ENCODE results near the gene CACNA2D1. TPM values are rescaled to one million over a fixed set of nuclear protein-coding genes. Genes with fewer than 3 reads are reported as not detected.

The CACNA2D1 gene
- total and polyA plus RNA-seq, 9 of the 15 experiments (the other 6 are each of a cell fraction or from before 2014, with no cell fraction given) = 0.49 TPM; not detected in 8

- TF ChIP-seq HOXB6 (CRISPR knock-in tag; IDR thresholded peaks at IDR 0.05; ENCODE audit: borderline replicate concordance) = no peak
- no peak for TF ChIP-seq PRMT5 (CRISPR knock-in tag; IDR thresholded peaks at IDR 0.05)
- TF ChIP-seq CREB3 (tag; conservative IDR thresholded peaks at IDR 0.05; ENCODE audit: low read depth) = no peak
- no peak for TF ChIP-seq ZNF124 (CRISPR knock-in tag; IDR thresholded peaks at IDR 0.05)
- TF ChIP-seq PHB2 (IDR thresholded peaks at IDR 0.05; ENCODE audit: low read depth) = no peak
- TF ChIP-seq ZNF140 (CRISPR knock-in tag; IDR thresholded peaks at IDR 0.05) = no peak
- TF ChIP-seq, protein P1, sequence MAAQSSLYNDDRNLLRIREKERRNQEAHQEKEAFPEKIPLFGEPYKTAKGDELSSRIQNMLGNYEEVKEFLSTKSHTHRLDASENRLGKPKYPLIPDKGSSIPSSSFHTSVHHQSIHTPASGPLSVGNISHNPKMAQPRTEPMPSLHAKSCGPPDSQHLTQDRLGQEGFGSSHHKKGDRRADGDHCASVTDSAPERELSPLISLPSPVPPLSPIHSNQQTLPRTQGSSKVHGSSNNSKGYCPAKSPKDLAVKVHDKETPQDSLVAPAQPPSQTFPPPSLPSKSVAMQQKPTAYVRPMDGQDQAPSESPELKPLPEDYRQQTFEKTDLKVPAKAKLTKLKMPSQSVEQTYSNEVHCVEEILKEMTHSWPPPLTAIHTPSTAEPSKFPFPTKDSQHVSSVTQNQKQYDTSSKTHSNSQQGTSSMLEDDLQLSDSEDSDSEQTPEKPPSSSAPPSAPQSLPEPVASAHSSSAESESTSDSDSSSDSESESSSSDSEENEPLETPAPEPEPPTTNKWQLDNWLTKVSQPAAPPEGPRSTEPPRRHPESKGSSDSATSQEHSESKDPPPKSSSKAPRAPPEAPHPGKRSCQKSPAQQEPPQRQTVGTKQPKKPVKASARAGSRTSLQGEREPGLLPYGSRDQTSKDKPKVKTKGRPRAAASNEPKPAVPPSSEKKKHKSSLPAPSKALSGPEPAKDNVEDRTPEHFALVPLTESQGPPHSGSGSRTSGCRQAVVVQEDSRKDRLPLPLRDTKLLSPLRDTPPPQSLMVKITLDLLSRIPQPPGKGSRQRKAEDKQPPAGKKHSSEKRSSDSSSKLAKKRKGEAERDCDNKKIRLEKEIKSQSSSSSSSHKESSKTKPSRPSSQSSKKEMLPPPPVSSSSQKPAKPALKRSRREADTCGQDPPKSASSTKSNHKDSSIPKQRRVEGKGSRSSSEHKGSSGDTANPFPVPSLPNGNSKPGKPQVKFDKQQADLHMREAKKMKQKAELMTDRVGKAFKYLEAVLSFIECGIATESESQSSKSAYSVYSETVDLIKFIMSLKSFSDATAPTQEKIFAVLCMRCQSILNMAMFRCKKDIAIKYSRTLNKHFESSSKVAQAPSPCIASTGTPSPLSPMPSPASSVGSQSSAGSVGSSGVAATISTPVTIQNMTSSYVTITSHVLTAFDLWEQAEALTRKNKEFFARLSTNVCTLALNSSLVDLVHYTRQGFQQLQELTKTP (IDR thresholded peaks at IDR 0.05; ENCODE audit: low read depth in 1 of 2, partially characterized antibody in 2 of 2) = no peak
- no peak for TF ChIP-seq ZSCAN32 (CRISPR knock-in tag; IDR thresholded peaks at IDR 0.05)
- WGBS (ENCODE audit: insufficient coverage, low coverage, missing lambda C conversion rate) = 0% methylated on average over 2 of the region's 2 CpGs
- Histone ChIP-seq H3K9me1 (ENCODE audit: control insufficient read depth, insufficient read depth, low read length) (no peaks in the 10 kb centered on the region), H2AFZ (ENCODE audit: low read depth, low read length) (no peak overlapping the region), H3K36me3 (ENCODE audit: control insufficient read depth, insufficient read depth, low read length) (no peaks in the 10 kb centered on the region), H3K4me3 (no peak overlapping the region), H3K79me2 (ENCODE audit: control insufficient read depth, insufficient read depth, low read length) (no peaks in the 10 kb centered on the region), H3K27ac (ENCODE audit: extremely low read depth, low read depth, low read length) (no peak overlapping the region), H3K9me3 (replicated peaks; ENCODE audit: control insufficient read depth, insufficient read depth, low read depth, low read length) (no peaks in the 10 kb centered on the region; the same call in 1 of the 2 replicates), H4K20me1 (replicated peaks; ENCODE audit: control insufficient read depth, insufficient read depth, low read length) (no peaks in the 10 kb centered on the region), H3K4me1 (replicated peaks in 1 of 2; ENCODE audit: control insufficient read depth in 2 of 2, insufficient read depth in 2 of 2, low read length in 2 of 2) (no peaks in the 10 kb centered on the region), H3K4me2 (ENCODE audit: insufficient read depth, low read length) (no peak overlapping the region), H3K27me3 (ENCODE audit: control insufficient read depth in 2 of 2, insufficient read depth in 2 of 2, low read length in 2 of 2) (no peaks in the 10 kb centered on the region), H3K9ac (ENCODE audit: insufficient read depth in 1 of 2, low read depth in 2 of 2, low read length in 2 of 2) (no peak overlapping the region)
- ChIA-PET POLR2A (no interaction called here), CTCF (ENCODE audit: low intra/inter-chr PET ratio) (no interaction called here)
- FAIRE-seq (no peak), ATAC-seq (no peak), DNase-seq (ENCODE audit: extremely low read depth in 1 of 4, low spot score in 3 of 4) (no peak)
- in situ Hi-C loops (cut with MboI) (no loop called here), intact Hi-C loops (cut with micrococcal nuclease) (no loop called here)
- BruUV-seq (replicated peaks) = no TSS peak
These were observed 268.3 kb downstream of the CACNA2D1 start for GRCh38 chr7:82175319-82175718.

Data from K562 (cell line).